Psoas muscle (tissue), 8 donors: ENCODE results near the gene PNMA1. TPM values are rescaled to one million over a fixed set of nuclear protein-coding genes. Genes with fewer than 3 reads are reported as not detected.
A peak's percentile ranks its signal among the peaks of the same experiment; 100 is the strongest.

Source experiments
- ATAC-seq, 4 donors: fragments of 200-7000 bp; cut with Tn5 transposase; one replicate each; pipeline ENCODE4 v1.9.1; 2020; ENCODE audit warnings: moderate library complexity in 3 of 4, mild to moderate bottlenecking in 2 of 4
- DNase-seq, 2 donors: peaks; one replicate each; pipeline ENCODE4 v3.0.0-alpha.2; 2020
- H3K27ac ChIP-seq: fragments of 200-600 bp; one replicate; pipeline ENCODE4 v1.8.0; 2022
- H3K27me3 ChIP-seq, 3 donors: fragments of 200-600 bp in 1 of 3; one replicate each; pipeline versions ENCODE4 v1.6.1 to v1.8.0; 2013 to 2022; ENCODE audit warnings: low read length in 2 of 3, mild to moderate bottlenecking in 2 of 3, moderate library complexity in 1 of 3; ENCODE audit not compliant: insufficient read depth in 3 of 3
- H3K36me3 ChIP-seq, 2 donors: fragments of 200-600 bp in 1 of 2; one replicate each; pipeline versions ENCODE4 v1.6.1 to v1.8.0; 2013 to 2022; ENCODE audit warnings: low read depth in 1 of 2, mild to moderate bottlenecking in 1 of 2, moderate library complexity in 1 of 2; ENCODE audit not compliant: insufficient read depth in 1 of 2
- H3K4me1 ChIP-seq: fragments of 200-600 bp; one replicate; pipeline ENCODE4 v1.8.0; 2022
- H3K4me3 ChIP-seq: fragments of 200-600 bp; one replicate; pipeline ENCODE4 v1.8.0; 2022; ENCODE audit warnings: mild to moderate bottlenecking
- H3K9me3 ChIP-seq: fragments of 200-600 bp; one replicate; pipeline ENCODE4 v1.8.0; 2022
- WGBS, 3 donors: extraction: QIAGEN DNeasy Blood & Tissue Kit; methylation state at CpG; one replicate each; pipeline versions ENCODE4 v1.1.6 to v1.1.7; 2013; 5-methylcytosine and 5-hydroxymethylcytosine counted together
- intact Hi-C, 2 donors: fragments of 100-400 bp; cut with DNase I; formaldehyde crosslinking; loops; one replicate each; pipeline versions ENCODE4 v1.11.0 to v1.14.2; 2022
- polyA plus RNA-seq, 3 donors: library from polyadenylated mRNA; stranded (reverse); fragments of 200-250 nt; gene quantifications; one replicate each; pipeline ENCODE4 v1.2.3, GENCODE V29; 2013
- total RNA-seq, 4 donors: library from RNA; stranded (reverse); fragmentation: NEBNext Ultra II Directional in 2 of 4; extraction: Animal tissue kit (Norgen Biotek cat#: 25700) in 2 of 4; gene quantifications; one replicate each; pipeline versions ENCODE4 v1.2.1 to v1.2.4, GENCODE V29; 2021 to 2023
- TF ChIP-seq, protein P1 (sequence below): fragments of 200-600 bp; IDR thresholded peaks from one replicate; pipeline ENCODE4 v1.8.0; 2022; ENCODE audit warnings: antibody characterized with exemption
- donor health status: healthy with polysubstance abuse.
- donor health status: DM: no; HTN: no; CAD: no; lungs with moderate emphysema.
- donor health status: Bipolar disorder and iron deficiency.
- donor health status: healthy.
- donor health status: DM: yes; HTN: yes; CAD: no.
- donor health status: DM: no; HTN: no; CAD: no.
- donor health status: DM: no; HTN: no; CAD: no.
- donor health status: DM: yes; HTN: yes; CAD: no.

The PNMA1 gene
- total and polyA plus RNA-seq, 7 donors: 9.3 to 28.8 (median 19.6) TPM

- intact Hi-C loops: no loop called here
- Histone ChIP-seq H3K36me3 (no peaks in the 10 kb centered on the region), H3K4me1 (peaks cover 97% of the 10 kb centered on the region), H3K9me3 (no peaks in the 10 kb centered on the region), H3K27ac (peak overlapping the region; percentile 96), H3K4me3 (no peak overlapping the region), H3K27me3 (no peaks in the 10 kb centered on the region)
- TF ChIP-seq, protein P1, sequence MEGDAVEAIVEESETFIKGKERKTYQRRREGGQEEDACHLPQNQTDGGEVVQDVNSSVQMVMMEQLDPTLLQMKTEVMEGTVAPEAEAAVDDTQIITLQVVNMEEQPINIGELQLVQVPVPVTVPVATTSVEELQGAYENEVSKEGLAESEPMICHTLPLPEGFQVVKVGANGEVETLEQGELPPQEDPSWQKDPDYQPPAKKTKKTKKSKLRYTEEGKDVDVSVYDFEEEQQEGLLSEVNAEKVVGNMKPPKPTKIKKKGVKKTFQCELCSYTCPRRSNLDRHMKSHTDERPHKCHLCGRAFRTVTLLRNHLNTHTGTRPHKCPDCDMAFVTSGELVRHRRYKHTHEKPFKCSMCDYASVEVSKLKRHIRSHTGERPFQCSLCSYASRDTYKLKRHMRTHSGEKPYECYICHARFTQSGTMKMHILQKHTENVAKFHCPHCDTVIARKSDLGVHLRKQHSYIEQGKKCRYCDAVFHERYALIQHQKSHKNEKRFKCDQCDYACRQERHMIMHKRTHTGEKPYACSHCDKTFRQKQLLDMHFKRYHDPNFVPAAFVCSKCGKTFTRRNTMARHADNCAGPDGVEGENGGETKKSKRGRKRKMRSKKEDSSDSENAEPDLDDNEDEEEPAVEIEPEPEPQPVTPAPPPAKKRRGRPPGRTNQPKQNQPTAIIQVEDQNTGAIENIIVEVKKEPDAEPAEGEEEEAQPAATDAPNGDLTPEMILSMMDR: no peak
- ATAC-seq (no peak), DNase-seq (no peak)
- 9 to 11% (median 10%) methylated on average over 3 of the region's 3 CpGs for WGBS, 3 donors
Measured at GRCh38 chr14:73750531-73750901, 36.3 kb upstream of the PNMA1 start.

GRCh38 chr14:73749706-73750530, 35.7 kb upstream of the PNMA1 start:
- no peaks in the 10 kb centered on the region for H3K9me3 ChIP-seq
- no peaks in the 10 kb centered on the region for H3K27me3 ChIP-seq
- no peaks in the 10 kb centered on the region for H3K36me3 ChIP-seq
- 27 to 45% (median 37%) methylated on average over 11 of the region's 11 CpGs for WGBS, 3 donors
- H3K4me3 ChIP-seq: no peak overlapping the region
- TF ChIP-seq, protein P1: no peak
- peaks cover 97% of the 10 kb centered on the region for H3K4me1 ChIP-seq
- H3K27ac ChIP-seq: peak overlapping the region; percentile 96
- intact Hi-C loops: no loop called here
- DNase-seq: no peak
- ATAC-seq: no peak

DNA sequence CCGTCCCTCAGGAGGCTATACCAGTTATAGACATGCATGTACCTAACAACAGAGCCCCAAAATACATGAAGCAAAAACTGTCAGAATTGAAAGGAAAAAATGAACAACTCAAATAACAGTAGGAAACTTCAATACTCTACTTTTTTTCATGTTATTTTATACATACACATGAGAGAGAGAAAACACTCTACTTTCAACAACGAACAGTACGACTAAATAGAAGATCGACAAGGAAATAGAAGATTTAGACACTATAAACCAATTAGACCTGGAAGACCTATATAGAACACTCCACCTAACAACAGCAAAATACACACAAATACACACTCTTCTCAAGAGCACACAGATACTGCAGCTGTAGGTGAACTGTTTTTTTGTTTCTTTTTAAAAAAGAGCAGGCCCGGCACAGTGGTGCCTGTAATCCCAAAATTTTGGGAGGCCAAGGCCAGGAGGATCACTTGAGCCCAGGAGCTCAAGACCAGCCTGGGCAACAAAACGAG, 34.7 kb upstream of the PNMA1 start:
- H3K4me1 ChIP-seq: peaks cover 97% of the 10 kb centered on the region
- no peak overlapping the region for H3K4me3 ChIP-seq
- H3K27ac ChIP-seq: peak overlapping the region; percentile 34
- WGBS, 3 donors: 63 to 77% (median 64%) methylated on average over 6 of the region's 6 CpGs
- TF ChIP-seq, protein P1: no peak
- intact Hi-C loops: no loop called here
- no peaks in the 10 kb centered on the region for H3K36me3 ChIP-seq
- no peaks in the 10 kb centered on the region for H3K27me3 ChIP-seq
- H3K9me3 ChIP-seq: no peaks in the 10 kb centered on the region
- DNase-seq (no peak), ATAC-seq (no peak)

DNA sequence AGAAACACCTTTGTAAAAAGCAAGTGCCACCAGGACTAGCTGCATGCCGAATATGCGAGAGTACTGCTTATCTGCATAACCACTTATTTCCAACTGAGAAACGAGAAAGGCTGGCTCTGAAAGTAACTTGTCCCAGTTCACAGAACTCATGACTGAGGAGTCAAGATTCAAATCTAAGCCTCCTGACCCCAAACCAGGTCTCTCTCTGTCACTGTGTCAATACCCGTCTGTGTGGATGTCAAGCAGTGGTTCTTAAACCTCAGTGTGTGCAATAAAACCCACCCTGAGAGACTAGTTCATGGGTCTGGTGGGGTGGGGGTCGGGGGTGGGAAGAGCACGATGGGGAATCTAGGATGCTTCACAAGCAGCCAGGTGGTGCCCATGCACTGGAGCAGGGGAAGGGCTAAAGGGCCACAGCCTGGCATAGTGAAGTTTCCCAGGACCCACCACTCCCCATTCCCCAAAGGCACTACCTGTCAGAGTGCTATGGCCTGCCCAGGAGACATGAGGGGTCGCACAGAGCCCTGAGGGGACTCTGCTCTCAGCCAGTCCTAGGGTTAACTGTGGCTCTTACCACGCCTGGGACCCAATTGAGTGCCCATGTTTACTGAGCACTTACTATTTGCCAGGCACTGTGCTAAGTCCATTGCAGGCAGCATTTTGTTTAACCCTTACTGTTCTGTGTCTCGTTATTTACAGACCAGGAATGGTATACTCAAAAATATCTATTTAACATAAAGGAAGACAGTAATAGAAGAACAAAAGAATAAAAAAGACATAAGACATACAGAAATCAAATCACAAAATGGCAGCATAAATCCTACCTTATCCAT, 33.4 kb upstream of the PNMA1 start:
- TF ChIP-seq, protein P1: no peak
- Histone ChIP-seq H3K27me3 (no peaks in the 10 kb centered on the region), H3K9me3 (no peaks in the 10 kb centered on the region), H3K36me3 (no peaks in the 10 kb centered on the region), H3K4me1 (peaks cover 97% of the 10 kb centered on the region), H3K4me3 (no peak overlapping the region), H3K27ac (peak overlapping the region; percentile 80)
- intact Hi-C loops: no loop called here
- DNase-seq (no peak), ATAC-seq (no peak)
- WGBS, 3 donors: 68 to 76% (median 75%) methylated on average over 9 of the region's 9 CpGs
